K562 (cell line): ENCODE results near the gene EVI5. TPM values are rescaled to one million over a fixed set of nuclear protein-coding genes. Genes with fewer than 3 reads are reported as not detected.

ENCODE experiments used
- ESRRA ChIP-seq: fragments of 450-650 bp; IDR thresholded peaks from 2 replicates; pipeline ENCODE4 v1.6.1; 2014; ENCODE audit warnings: low read depth, mild to moderate bottlenecking, moderate library complexity, borderline replicate concordance
- FUS ChIP-seq: fragments of 200-400 bp; formaldehyde crosslinking; optimal IDR thresholded peaks from 2 replicates; pipeline ENCODE3; 2017; ENCODE audit warnings: low read depth, low read length
- GABPB2 ChIP-seq: fragments of 250-450 bp; sonication (Bioruptor Pico); conservative IDR thresholded peaks from 2 replicates; pipeline ENCODE4 v1.5.1; 2021; ENCODE audit warnings: mild to moderate bottlenecking
- GTF3C2 ChIP-seq: IDR thresholded peaks from 3 replicates; pipeline ENCODE4 v1.6.1; 2011; ENCODE audit warnings: borderline replicate concordance, mild to moderate bottlenecking, moderate library complexity; ENCODE audit not compliant: insufficient read length; ENCODE audit errors: extremely low read depth
- HDGF ChIP-seq: fragments of 450-650 bp; IDR thresholded peaks from 2 replicates; pipeline ENCODE4 v1.6.1; 2016
- HNRNPUL1 ChIP-seq: fragments of 200-400 bp; formaldehyde crosslinking; IDR thresholded peaks from 2 replicates; pipeline ENCODE4 v1.6.1; 2017; ENCODE audit warnings: low read length
- MAFK ChIP-seq: IDR thresholded peaks from 2 replicates; pipeline ENCODE4 v1.6.1; 2011; ENCODE audit warnings: low read length, improper control_type of control experiment
- MBD2 ChIP-seq: sonication (generic); IDR thresholded peaks from 2 replicates; pipeline ENCODE4 v1.6.1; 2016; ENCODE audit warnings: low read depth, borderline replicate concordance
- MEF2A ChIP-seq: IDR thresholded peaks from 2 replicates; pipeline ENCODE4 v1.6.1; 2011; ENCODE audit warnings: low read depth, mild to moderate bottlenecking, low read length, moderate library complexity; ENCODE audit not compliant: control insufficient read depth
- MXD1 ChIP-seq: fragments of 250-450 bp; sonication (Bioruptor Pico); IDR thresholded peaks from 2 replicates; pipeline ENCODE4 v1.8.0; 2021; ENCODE audit warnings: borderline replicate concordance, mild to moderate bottlenecking, moderate library complexity; ENCODE audit not compliant: poor library complexity, severe bottlenecking
- POLR2A ChIP-seq: fragments of 450-650 bp; conservative IDR thresholded peaks from 2 replicates; pipeline ENCODE4 v1.6.1; 2016
- PTBP1 ChIP-seq: fragments of 200-400 bp; formaldehyde crosslinking; IDR thresholded peaks from 2 replicates; pipeline ENCODE4 v1.6.1; 2017; ENCODE audit warnings: low read depth, low read length
- SIN3B ChIP-seq: fragments of 450-650 bp; IDR thresholded peaks from 2 replicates; pipeline ENCODE4 v1.6.1; 2017; ENCODE audit warnings: low read depth, mild to moderate bottlenecking, moderate library complexity
- SMAD2 ChIP-seq: fragments of 150-350 bp; IDR thresholded peaks from 2 replicates; pipeline ENCODE4 v1.6.1; 2014; ENCODE audit warnings: low read depth, mild to moderate bottlenecking, low read length
- SOX6 ChIP-seq: fragments of 450-650 bp; IDR thresholded peaks from 2 replicates; pipeline ENCODE4 v1.6.1; 2014; ENCODE audit warnings: mild to moderate bottlenecking
- TAF7 ChIP-seq: fragments of 450-650 bp; IDR thresholded peaks from 2 replicates; pipeline ENCODE4 v1.6.1; 2016; ENCODE audit warnings: missing genetic modification characterization, missing compliant biosample characterization
- TFAP4 ChIP-seq: sonication (generic); formaldehyde crosslinking; IDR thresholded peaks from 2 replicates; pipeline ENCODE4 v1.8.0; 2022; ENCODE audit warnings: missing genetic modification reagents, mild to moderate bottlenecking, moderate library complexity, borderline replicate concordance
- TGIF2 ChIP-seq: sonication (generic); formaldehyde crosslinking; IDR thresholded peaks from 2 replicates; pipeline ENCODE4 v1.8.1; 2022; ENCODE audit warnings: mild to moderate bottlenecking, missing genetic modification reagents, moderate library complexity
- TRIM24 ChIP-seq, 2 experiments: fragments of 450-650 bp; IDR thresholded peaks; 2 replicates each; pipeline ENCODE4 v1.6.1; 2016
- U2AF1 ChIP-seq: fragments of 200-400 bp; formaldehyde crosslinking; optimal IDR thresholded peaks from 2 replicates; pipeline ENCODE3; 2017; ENCODE audit warnings: mild to moderate bottlenecking, low read depth, low read length, moderate library complexity
- ZBTB43 ChIP-seq: sonication (generic); formaldehyde crosslinking; IDR thresholded peaks from 2 replicates; pipeline ENCODE4 v1.8.0; 2023; ENCODE audit warnings: mild to moderate bottlenecking, missing genetic modification reagents
- ZEB2 ChIP-seq: fragments of 450-650 bp; IDR thresholded peaks from 2 replicates; pipeline ENCODE4 v1.6.1; 2016
- ZNF277 ChIP-seq: fragments of 250-450 bp; sonication (Bioruptor Pico); IDR thresholded peaks from 2 replicates; pipeline ENCODE4 v1.8.0; 2022; ENCODE audit warnings: inconsistent platforms, mild to moderate bottlenecking, moderate library complexity, borderline replicate concordance
- polyA plus RNA-seq, 8 experiments: library from polyadenylated mRNA; depleted of rRNA in 4 of 8; stranded (reverse) in 5 of 8; unstranded in 3 of 8; fragments of >200 nt; fragmentation: Nextera tagmentation in 2 of 8; fragmentation: Illumina TruSeq in 1 of 8; extraction: Ambion mirVana in 2 of 8; extraction: Trizol in 1 of 8; gene quantifications; 2 replicates each; pipeline versions ENCODE4 v1.2.1 to v1.2.3, GENCODE V29; 2011 to 2014; ENCODE audit warnings: inconsistent platforms in 1 of 8, missing spikeins in 1 of 8
- total RNA-seq, 7 experiments: library from RNA; depleted of rRNA in 6 of 7; stranded (reverse); fragments of >200 nt in 6 of 7; fragmentation: Illumina TruSeq in 2 of 7; extraction: Trizol in 2 of 7; gene quantifications; 2 replicates each; pipeline versions ENCODE4 v1.2.1 to v1.2.3, GENCODE V29; 2011 to 2021; ENCODE audit warnings: low replicate concordance in 1 of 7

Gene EVI5
- total and polyA plus RNA-seq, 9 of the 15 experiments (the other 6 are each of a cell fraction or from before 2014, with no cell fraction given) = 1.7 to 50.1 (median 13.7) TPM

- TF ChIP-seq TFAP4 (CRISPR knock-in tag) (no peak), MAFK (0 out of 2 replicates have a peak, but pooled peaks have one; percentile 3), GTF3C2 (no peak), MXD1 (no peak), SMAD2 (no peak), SIN3B (no peak), ESRRA (no peak), ZBTB43 (CRISPR knock-in tag) (no peak), MBD2 (no peak), TGIF2 (CRISPR knock-in tag) (no peak), TAF7 (tag) (no peak), U2AF1 (no peak), PTBP1 (no peak), FUS (no peak), POLR2A (no peak), SOX6 (no peak), ZEB2 (0 out of 2 replicates have a peak, but pooled peaks have one; percentile 19), ZNF277 (CRISPR knock-in tag) (no peak), MEF2A (peak; percentile 84), GABPB2 (CRISPR knock-in tag) (no peak), TRIM24 (IDR thresholded peaks at IDR 0.05) (0 out of 4 replicates have a peak, but pooled peaks of 1 of the 2 experiments have one; percentile 9), HNRNPUL1 (no peak), HDGF (no peak)
These were observed 6.7 kb upstream of the EVI5 start (continued) for GRCh38 chr1:92791487-92792066.
